Astrocyte (in vitro differentiated cells and primary cell): ENCODE results near the gene LMO1. TPM values are rescaled to one million over a fixed set of nuclear protein-coding genes. Genes with fewer than 3 reads are reported as not detected.

Experiments used
- DNase-seq: peaks from one replicate; pipeline ENCODE4 v3.0.0-alpha.2; 2010; ENCODE audit warnings: low read depth
- FAIRE-seq: peaks from 2 replicates; lab custom pipeline; 2011; peaks lifted over from hg19 to GRCh38; lab: Jason Lieb, UNC
- H2AFZ ChIP-seq: 2 replicates; pipeline ENCODE4 v1.6.0; 2012; ENCODE audit warnings: low read depth, low read length, inconsistent platforms
- H3K27ac ChIP-seq: 2 replicates; pipeline ENCODE4 v1.5.1; 2011; ENCODE audit warnings: low read depth, low read length, inconsistent platforms
- H3K27me3 ChIP-seq: 2 replicates; pipeline ENCODE4 v1.6.0; 2011; ENCODE audit warnings: low read length, inconsistent platforms; ENCODE audit not compliant: insufficient read depth
- H3K36me3 ChIP-seq: 2 replicates; pipeline ENCODE4 v1.5.1; 2011; ENCODE audit warnings: low read length, inconsistent platforms; ENCODE audit not compliant: insufficient read depth
- H3K4me1 ChIP-seq: 2 replicates; pipeline ENCODE4 v1.5.1; 2011; ENCODE audit warnings: low read length, inconsistent platforms; ENCODE audit not compliant: insufficient read depth
- H3K4me2 ChIP-seq: 2 replicates; pipeline ENCODE4 v1.6.0; 2012; ENCODE audit warnings: low read length, inconsistent platforms
- H3K4me3 ChIP-seq: 2 replicates; pipeline ENCODE4 v1.5.1; 2011; ENCODE audit warnings: low read depth, mild to moderate bottlenecking, low read length, inconsistent platforms; ENCODE audit not compliant: insufficient read depth
- H3K79me2 ChIP-seq: 2 replicates; pipeline ENCODE4 v1.6.0; 2012; ENCODE audit warnings: mild to moderate bottlenecking, low read length, inconsistent platforms; ENCODE audit not compliant: insufficient read depth
- H3K9ac ChIP-seq: 2 replicates; pipeline ENCODE4 v1.6.0; 2012; ENCODE audit warnings: mild to moderate bottlenecking, low read length, inconsistent platforms
- H3K9me3 ChIP-seq: 2 replicates; pipeline ENCODE4 v1.5.1; 2012; ENCODE audit warnings: low read depth, mild to moderate bottlenecking, low read length, inconsistent platforms; ENCODE audit not compliant: insufficient read depth
- H4K20me1 ChIP-seq: 2 replicates; pipeline ENCODE4 v1.6.0; 2012; ENCODE audit warnings: low read length, inconsistent platforms; ENCODE audit not compliant: insufficient read depth
- H3K27ac Mint-ChIP-seq: one replicate; pipeline ENCODE4 v1.8.0; 2021; ENCODE audit warnings: mild to moderate bottlenecking, mixed read lengths; ENCODE audit not compliant: unreplicated experiment
- H3K27me3 Mint-ChIP-seq: one replicate; pipeline ENCODE4 v1.8.0; 2021; ENCODE audit warnings: low read depth, mixed read lengths; ENCODE audit not compliant: unreplicated experiment
- H3K36me3 Mint-ChIP-seq: one replicate; pipeline ENCODE4 v1.8.0; 2021; ENCODE audit warnings: low read depth, mixed read lengths; ENCODE audit not compliant: unreplicated experiment
- H3K4me1 Mint-ChIP-seq: one replicate; pipeline ENCODE4 v1.8.0; 2021; ENCODE audit warnings: low read depth, mixed read lengths; ENCODE audit not compliant: unreplicated experiment
- H3K4me3 Mint-ChIP-seq: one replicate; pipeline ENCODE4 v1.8.0; 2021; ENCODE audit warnings: mild to moderate bottlenecking, moderate library complexity, mixed read lengths; ENCODE audit not compliant: unreplicated experiment
- H3K9me3 Mint-ChIP-seq: one replicate; pipeline ENCODE4 v1.8.0; 2021; ENCODE audit warnings: mild to moderate bottlenecking, mixed read lengths; ENCODE audit not compliant: unreplicated experiment
- CTCF ChIP-seq: IDR thresholded peaks from 2 replicates; pipeline ENCODE4 v1.5.1; 2011; ENCODE audit warnings: low read depth, mild to moderate bottlenecking, inconsistent platforms, low read length, moderate library complexity; ENCODE audit not compliant: insufficient read depth
- EZH2 ChIP-seq: IDR thresholded peaks from 2 replicates; pipeline ENCODE4 v1.6.1; 2012; ENCODE audit warnings: mild to moderate bottlenecking, low read length, inconsistent platforms; ENCODE audit not compliant: insufficient read depth
- total RNA-seq: library from RNA; stranded (reverse); gene quantifications from 2 replicates; pipeline ENCODE4 v1.2.1, GENCODE V29; 2021

The LMO1 gene
- total RNA-seq, 1 donor from 2014 or later, result 1.5 TPM

- no peak for DNase-seq
- Histone ChIP-seq H3K4me2 (no peak overlapping the region), H4K20me1 (no peaks in the 10 kb centered on the region), H3K9ac (no peak overlapping the region), H3K4me3 (no peak overlapping the region), H3K4me1 (no peaks in the 10 kb centered on the region), H3K79me2 (no peaks in the 10 kb centered on the region), H3K27ac (no peak overlapping the region), H3K27me3 (peaks cover 2% of the 10 kb centered on the region), H3K9me3 (no peaks in the 10 kb centered on the region), H2AFZ (no peak overlapping the region), H3K36me3 (no peaks in the 10 kb centered on the region)
- Mint-ChIP-seq H3K27ac (no peak overlapping the region), H3K4me1 (no peaks in the 10 kb centered on the region), H3K36me3 (no peaks in the 10 kb centered on the region), H3K27me3 (peaks cover 25% of the 10 kb centered on the region), H3K9me3 (no peaks in the 10 kb centered on the region), H3K4me3 (no peak overlapping the region)
- TF ChIP-seq EZH2 (no peak), CTCF (no peak)
- no peak for FAIRE-seq
These were observed 30.7 kb upstream of the LMO1 start for GRCh38 chr11:8294251-8294935.

- Histone ChIP-seq H2AFZ (no peak overlapping the region), H3K79me2 (no peaks in the 10 kb centered on the region), H3K4me1 (no peaks in the 10 kb centered on the region), H3K9ac (no peak overlapping the region), H3K27ac (no peak overlapping the region), H3K4me3 (no peak overlapping the region), H3K27me3 (peaks cover 2% of the 10 kb centered on the region), H4K20me1 (no peaks in the 10 kb centered on the region), H3K36me3 (no peaks in the 10 kb centered on the region), H3K9me3 (no peaks in the 10 kb centered on the region), H3K4me2 (no peak overlapping the region)
- no peaks in the 10 kb centered on the region for H3K4me1 Mint-ChIP-seq
- H3K36me3 Mint-ChIP-seq, result no peaks in the 10 kb centered on the region
- H3K27ac Mint-ChIP-seq, result no peak overlapping the region
- FAIRE-seq (no peak), DNase-seq (no peak)
- TF ChIP-seq EZH2, result no peak
- TF ChIP-seq CTCF, result no peak
- H3K9me3 Mint-ChIP-seq, result no peaks in the 10 kb centered on the region
- no peak overlapping the region for H3K4me3 Mint-ChIP-seq
- H3K27me3 Mint-ChIP-seq, result peaks cover 25% of the 10 kb centered on the region
These were observed 29.5 kb upstream of the LMO1 start for GRCh38 chr11:8293171-8293570.

DNA sequence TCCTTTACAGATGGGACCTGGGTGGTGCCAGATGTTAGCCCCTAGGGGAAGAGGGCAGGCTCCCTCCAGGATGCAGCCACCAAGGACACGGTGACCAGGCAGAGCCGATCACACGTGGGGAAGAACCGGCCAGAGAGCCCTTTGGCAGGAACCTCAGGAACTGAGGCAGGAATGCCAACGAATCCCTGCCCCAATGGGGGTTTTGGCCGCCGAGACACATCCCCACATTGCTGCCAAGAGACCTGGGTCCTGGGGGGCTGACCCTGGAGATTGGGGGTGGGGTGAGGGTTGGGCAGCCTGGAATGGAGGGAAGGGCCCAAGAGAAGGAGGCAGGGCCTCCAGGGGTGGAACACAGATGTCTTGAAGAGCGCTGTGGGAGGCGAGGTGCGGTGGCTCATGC lies 28.7 kb upstream of the LMO1 start:
- DNase-seq, result no peak
- H3K4me3 Mint-ChIP-seq, result no peak overlapping the region
- no peaks in the 10 kb centered on the region for H3K4me1 Mint-ChIP-seq
- H3K27ac ChIP-seq, result no peak overlapping the region
- no peaks in the 10 kb centered on the region for H3K9me3 ChIP-seq
- no peaks in the 10 kb centered on the region for H4K20me1 ChIP-seq
- peaks cover 2% of the 10 kb centered on the region for H3K27me3 ChIP-seq
- no peaks in the 10 kb centered on the region for H3K4me1 ChIP-seq
- no peak overlapping the region for H3K27ac Mint-ChIP-seq
- no peak overlapping the region for H3K4me2 ChIP-seq
- no peaks in the 10 kb centered on the region for H3K9me3 Mint-ChIP-seq
- no peak for TF ChIP-seq EZH2
- no peak for TF ChIP-seq CTCF
- H3K79me2 ChIP-seq, result no peaks in the 10 kb centered on the region
- no peak overlapping the region for H3K9ac ChIP-seq
- no peak overlapping the region for H2AFZ ChIP-seq
- no peak for FAIRE-seq
- H3K27me3 Mint-ChIP-seq, result peaks cover 25% of the 10 kb centered on the region
- H3K36me3 ChIP-seq, result no peaks in the 10 kb centered on the region
- no peak overlapping the region for H3K4me3 ChIP-seq
- H3K36me3 Mint-ChIP-seq, result no peaks in the 10 kb centered on the region
